Measurements from ENCODE around the gene SETX. TPM values are rescaled to one million over a fixed set of nuclear protein-coding genes. Genes with fewer than 3 reads are reported as not detected.

The SETX gene
- total RNA-seq, 1 experiment from 2014 or later: 44.3 TPM

DNA sequence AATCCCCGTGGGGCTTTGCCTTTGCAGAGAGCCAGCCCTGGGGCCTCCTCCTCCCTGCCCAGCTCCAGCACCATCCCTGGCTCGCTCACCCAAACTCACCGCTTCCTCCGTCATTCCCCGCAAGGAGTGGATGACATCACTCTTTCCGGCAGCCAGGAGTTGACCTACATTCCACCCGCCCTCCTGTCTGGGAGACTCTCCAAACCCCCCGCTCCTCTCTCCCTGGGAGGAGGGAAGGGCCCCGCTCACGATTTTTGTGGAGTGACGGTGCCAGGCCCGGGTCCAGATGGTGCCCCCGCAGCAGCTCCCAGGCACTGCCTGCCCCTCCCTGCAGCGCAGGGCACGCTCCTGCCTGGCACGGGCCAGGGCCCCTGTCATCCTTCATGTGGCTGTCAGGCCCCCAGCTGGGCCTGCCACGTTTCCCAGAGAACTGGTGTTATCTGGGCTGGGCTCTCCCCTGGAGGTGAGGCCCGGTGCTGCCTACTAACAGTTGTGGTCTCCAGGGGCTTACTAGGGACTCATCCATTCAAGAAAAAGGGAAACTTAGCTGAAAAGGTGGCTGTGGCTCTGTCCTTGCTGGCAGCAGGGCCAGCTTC lies 140.7 kb downstream of the SETX start:
- no peak overlapping the region for H2AK5ac ChIP-seq (ENCODE audit: insufficient read length, low read length)
- H3T11ph ChIP-seq (ENCODE audit: low read length): no peak overlapping the region
- H2BK120ac ChIP-seq (ENCODE audit: low read depth, low read length, poor library complexity, severe bottlenecking): no peak overlapping the region
- no peak overlapping the region for H4K91ac ChIP-seq (ENCODE audit: insufficient read length, low read depth, low read length)
- no peaks in the 10 kb centered on the region for H4K20me1 ChIP-seq (ENCODE audit: control insufficient read depth, insufficient read depth, insufficient read length)
- H2AFZ ChIP-seq (ENCODE audit: low read length): no peak overlapping the region
- H3K9me3 ChIP-seq (ENCODE audit: control insufficient read depth, low read depth, low read length): no peaks in the 10 kb centered on the region
- H3K14ac ChIP-seq (ENCODE audit: insufficient read depth, low read length): peak overlapping the region; percentile 24; the same call in 1 of the 2 replicates
- no peak overlapping the region for H3K4ac ChIP-seq (ENCODE audit: low read depth, low read length)
- H3K27me3 Mint-ChIP-seq (ENCODE audit: low read depth): peaks cover 7% of the 10 kb centered on the region
- no peak overlapping the region for H4K8ac ChIP-seq (replicated peaks; ENCODE audit: insufficient read length, low read depth, low read length)
- H3K4me1 Mint-ChIP-seq: peaks cover 7 to 11% of the 10 kb centered on the region in 2 experiments; a peak in 3 of 4 replicates
- peaks cover 6% of the 10 kb centered on the region for H3K23me2 ChIP-seq (ENCODE audit: insufficient read length, low read depth, low read length, poor library complexity, severe bottlenecking)
- TF ChIP-seq, protein P1, sequence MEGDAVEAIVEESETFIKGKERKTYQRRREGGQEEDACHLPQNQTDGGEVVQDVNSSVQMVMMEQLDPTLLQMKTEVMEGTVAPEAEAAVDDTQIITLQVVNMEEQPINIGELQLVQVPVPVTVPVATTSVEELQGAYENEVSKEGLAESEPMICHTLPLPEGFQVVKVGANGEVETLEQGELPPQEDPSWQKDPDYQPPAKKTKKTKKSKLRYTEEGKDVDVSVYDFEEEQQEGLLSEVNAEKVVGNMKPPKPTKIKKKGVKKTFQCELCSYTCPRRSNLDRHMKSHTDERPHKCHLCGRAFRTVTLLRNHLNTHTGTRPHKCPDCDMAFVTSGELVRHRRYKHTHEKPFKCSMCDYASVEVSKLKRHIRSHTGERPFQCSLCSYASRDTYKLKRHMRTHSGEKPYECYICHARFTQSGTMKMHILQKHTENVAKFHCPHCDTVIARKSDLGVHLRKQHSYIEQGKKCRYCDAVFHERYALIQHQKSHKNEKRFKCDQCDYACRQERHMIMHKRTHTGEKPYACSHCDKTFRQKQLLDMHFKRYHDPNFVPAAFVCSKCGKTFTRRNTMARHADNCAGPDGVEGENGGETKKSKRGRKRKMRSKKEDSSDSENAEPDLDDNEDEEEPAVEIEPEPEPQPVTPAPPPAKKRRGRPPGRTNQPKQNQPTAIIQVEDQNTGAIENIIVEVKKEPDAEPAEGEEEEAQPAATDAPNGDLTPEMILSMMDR (conservative IDR thresholded peaks at IDR 0.05): peak; percentile 36; the same call in 2 of the 3 replicates
- no peaks in the 10 kb centered on the region for H3K79me2 ChIP-seq (ENCODE audit: insufficient read depth, low read length)
- no peak overlapping the region for H4K5ac ChIP-seq (ENCODE audit: insufficient read length, low read depth, low read length)
- peak; percentile 72 for DNase-seq
- no peak overlapping the region for H3K27ac Mint-ChIP-seq
- H3K4me2 ChIP-seq (ENCODE audit: insufficient read depth, insufficient read length, low read length): peak overlapping the region; percentile 22
- no peaks in the 10 kb centered on the region for H3K36me3 Mint-ChIP-seq (ENCODE audit: insufficient read depth in 1 of 3, low read depth in 3 of 3)
- H3K4me3 Mint-ChIP-seq: no peak overlapping the region
- no peak overlapping the region for H3K27ac ChIP-seq (ENCODE audit: insufficient read length, low read depth, low read length)
- no peak overlapping the region for H3K23ac ChIP-seq (ENCODE audit: insufficient read length, low read depth, low read length)
- H3K4me1 ChIP-seq (ENCODE audit: insufficient read depth, low read length): no peaks in the 10 kb centered on the region
- H3K79me1 ChIP-seq (ENCODE audit: insufficient read depth, low read depth, low read length, poor library complexity, severe bottlenecking): no peaks in the 10 kb centered on the region
- H3K18ac ChIP-seq (ENCODE audit: insufficient read length, low read depth, low read length): no peak overlapping the region
- no CpG with 5 or more reads among the region's 18 CpGs for WGBS (ENCODE audit: extremely low coverage, insufficient read length, low lambda C conversion rate)
- H3K56ac ChIP-seq (ENCODE audit: insufficient read length, low read depth, low read length): no peak overlapping the region
- no peak overlapping the region for H2BK5ac ChIP-seq (ENCODE audit: insufficient read length, low read length)
- no peak overlapping the region for H2BK20ac ChIP-seq (ENCODE audit: low read depth, low read length, poor library complexity, severe bottlenecking)
- H2BK15ac ChIP-seq (ENCODE audit: low read depth, low read length): no peak overlapping the region
- H3K9ac ChIP-seq (ENCODE audit: extremely low read depth, insufficient read length, low read length): no peak overlapping the region
- no peak overlapping the region for H2BK12ac ChIP-seq (ENCODE audit: insufficient read length, low read depth, low read length)
- no peaks in the 10 kb centered on the region; a peak in 1 of 5 replicates for H3K9me3 Mint-ChIP-seq
- H3K27me3 ChIP-seq (ENCODE audit: insufficient read depth, low read length): no peaks in the 10 kb centered on the region
